ENCODE measurements around the gene FZR1. TPM values are rescaled to one million over a fixed set of nuclear protein-coding genes. Genes with fewer than 3 reads are reported as not detected.

Gene FZR1
- polyA plus RNA-seq, 1 experiment, result 21.2 TPM

DNA sequence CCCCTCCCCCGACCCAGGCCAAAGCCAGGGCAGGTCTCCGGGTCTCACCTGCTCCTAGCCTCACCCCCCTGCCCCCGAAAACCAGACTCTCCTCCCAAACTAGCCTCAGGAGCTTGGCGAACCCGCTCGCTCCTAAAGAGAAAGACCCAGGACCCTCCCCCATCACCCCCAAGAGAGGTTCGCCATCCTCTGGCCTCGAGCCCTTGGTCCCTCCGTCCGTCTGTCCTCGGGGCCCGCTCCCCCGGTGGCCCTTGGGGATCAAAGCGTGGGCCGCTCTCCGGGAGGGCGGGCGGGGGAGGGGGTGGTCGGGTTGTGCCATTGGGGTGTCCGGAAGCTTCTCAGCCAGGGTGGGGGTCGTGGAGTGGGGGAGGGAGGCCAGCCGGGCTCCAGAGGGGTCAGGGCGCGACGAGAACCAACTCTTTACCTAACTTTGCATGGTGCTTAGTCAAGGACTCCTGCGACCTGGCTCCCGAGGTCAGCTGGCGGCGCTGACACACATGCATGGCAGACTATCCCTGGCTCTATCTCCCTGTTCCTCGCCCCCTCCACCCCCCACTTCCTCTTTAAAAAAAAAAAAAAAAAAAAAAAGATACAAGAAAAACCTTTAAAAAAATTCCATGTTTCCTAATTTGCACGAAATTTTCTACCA, 41.4 kb upstream of the FZR1 start:
- TF ChIP-seq, protein P1, sequence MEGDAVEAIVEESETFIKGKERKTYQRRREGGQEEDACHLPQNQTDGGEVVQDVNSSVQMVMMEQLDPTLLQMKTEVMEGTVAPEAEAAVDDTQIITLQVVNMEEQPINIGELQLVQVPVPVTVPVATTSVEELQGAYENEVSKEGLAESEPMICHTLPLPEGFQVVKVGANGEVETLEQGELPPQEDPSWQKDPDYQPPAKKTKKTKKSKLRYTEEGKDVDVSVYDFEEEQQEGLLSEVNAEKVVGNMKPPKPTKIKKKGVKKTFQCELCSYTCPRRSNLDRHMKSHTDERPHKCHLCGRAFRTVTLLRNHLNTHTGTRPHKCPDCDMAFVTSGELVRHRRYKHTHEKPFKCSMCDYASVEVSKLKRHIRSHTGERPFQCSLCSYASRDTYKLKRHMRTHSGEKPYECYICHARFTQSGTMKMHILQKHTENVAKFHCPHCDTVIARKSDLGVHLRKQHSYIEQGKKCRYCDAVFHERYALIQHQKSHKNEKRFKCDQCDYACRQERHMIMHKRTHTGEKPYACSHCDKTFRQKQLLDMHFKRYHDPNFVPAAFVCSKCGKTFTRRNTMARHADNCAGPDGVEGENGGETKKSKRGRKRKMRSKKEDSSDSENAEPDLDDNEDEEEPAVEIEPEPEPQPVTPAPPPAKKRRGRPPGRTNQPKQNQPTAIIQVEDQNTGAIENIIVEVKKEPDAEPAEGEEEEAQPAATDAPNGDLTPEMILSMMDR (IDR thresholded peaks at IDR 0.05; ENCODE audit: low read depth, low read length), result no peak
- ChIA-PET CTCF (interaction anchor here (0.6 to 1.1 kb wide), 4 partner anchors 8 to 254 kb away, joined by 3 to 9 read pairs (median 4); no protein-coding TSS in a partner anchor), POLR2A (interaction anchor here (0.6 to 0.7 kb wide), 2 partner anchors 14 to 15 kb away, joined by 3 to 7 read pairs; no protein-coding TSS in a partner anchor)
- no peak for DNase-seq (ENCODE audit: low read depth, low spot score)
- Histone ChIP-seq H3K4me3 (ENCODE audit: low read depth, low read length) (no peak overlapping the region), H3K9me3 (ENCODE audit: control insufficient read depth, insufficient read depth, low read length) (peaks cover 6% of the 10 kb centered on the region), H3K27me3 (ENCODE audit: control insufficient read depth, insufficient read depth, low read length) (no peaks in the 10 kb centered on the region), H3K27ac (ENCODE audit: low read depth, low read length) (no peak overlapping the region)

DNA sequence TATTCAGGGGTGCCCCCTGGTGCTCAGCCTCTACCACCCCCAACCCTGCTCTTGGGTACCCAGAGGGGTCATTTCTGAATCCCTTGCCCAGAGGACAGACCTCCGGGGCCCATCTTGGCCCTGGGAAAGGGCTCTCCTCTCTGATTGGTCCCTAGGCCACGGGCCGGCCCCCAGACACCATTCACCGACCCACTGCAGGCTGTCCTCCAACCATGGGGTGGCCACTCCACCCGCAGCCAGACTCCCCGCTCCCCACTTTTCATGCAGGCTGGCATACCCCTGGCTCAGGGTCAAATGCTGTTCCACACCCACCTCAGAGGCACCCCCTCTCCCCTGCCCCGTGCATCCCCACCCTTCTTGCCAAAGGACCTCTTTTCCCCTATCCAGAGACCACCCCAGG, 40.6 kb upstream of the FZR1 start:
- Histone ChIP-seq H3K9me3 (ENCODE audit: control insufficient read depth, insufficient read depth, low read length) (peaks cover 6% of the 10 kb centered on the region), H3K4me3 (ENCODE audit: low read depth, low read length) (no peak overlapping the region), H3K27ac (ENCODE audit: low read depth, low read length) (peak overlapping the region; percentile 47), H3K27me3 (ENCODE audit: control insufficient read depth, insufficient read depth, low read length) (no peaks in the 10 kb centered on the region)
- POLR2A ChIA-PET, result no interaction called here
- CTCF ChIA-PET, result no interaction called here
- no peak for DNase-seq (ENCODE audit: low read depth, low spot score)
- TF ChIP-seq, protein P1 (IDR thresholded peaks at IDR 0.05; ENCODE audit: low read depth, low read length), result no peak

DNA sequence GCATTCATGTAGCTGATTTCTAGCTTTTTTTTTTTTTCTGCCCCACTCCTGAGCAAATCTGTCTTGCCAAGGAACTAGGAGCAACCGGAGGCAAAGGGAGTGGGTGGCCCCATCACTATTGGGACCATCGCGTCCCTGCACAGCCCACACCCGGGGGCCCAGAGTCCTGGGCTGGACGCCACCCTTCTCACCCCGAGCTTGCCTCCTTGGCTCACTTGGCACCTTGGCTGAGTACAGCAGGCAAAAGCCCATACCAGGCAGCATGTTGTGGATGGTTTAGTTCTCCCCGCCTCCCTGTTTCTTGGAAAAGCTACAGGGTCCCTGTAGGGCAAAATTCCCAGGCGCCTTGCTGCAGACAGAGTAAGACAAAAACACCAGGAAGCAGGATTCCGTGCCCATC, 39.5 kb upstream of the FZR1 start:
- Histone ChIP-seq H3K9me3 (ENCODE audit: control insufficient read depth, insufficient read depth, low read length) (peaks cover 6% of the 10 kb centered on the region), H3K27ac (ENCODE audit: low read depth, low read length) (no peak overlapping the region), H3K4me3 (ENCODE audit: low read depth, low read length) (no peak overlapping the region), H3K27me3 (ENCODE audit: control insufficient read depth, insufficient read depth, low read length) (no peaks in the 10 kb centered on the region)
- ChIA-PET CTCF (interaction anchor here (0.6 kb wide), 2 partner anchors 139 to 166 kb away, joined by 4 to 5 read pairs; no protein-coding TSS in a partner anchor), POLR2A (no interaction called here)
- TF ChIP-seq, protein P1 (IDR thresholded peaks at IDR 0.05; ENCODE audit: low read depth, low read length), result no peak
- DNase-seq (ENCODE audit: low read depth, low spot score), result no peak

DNA sequence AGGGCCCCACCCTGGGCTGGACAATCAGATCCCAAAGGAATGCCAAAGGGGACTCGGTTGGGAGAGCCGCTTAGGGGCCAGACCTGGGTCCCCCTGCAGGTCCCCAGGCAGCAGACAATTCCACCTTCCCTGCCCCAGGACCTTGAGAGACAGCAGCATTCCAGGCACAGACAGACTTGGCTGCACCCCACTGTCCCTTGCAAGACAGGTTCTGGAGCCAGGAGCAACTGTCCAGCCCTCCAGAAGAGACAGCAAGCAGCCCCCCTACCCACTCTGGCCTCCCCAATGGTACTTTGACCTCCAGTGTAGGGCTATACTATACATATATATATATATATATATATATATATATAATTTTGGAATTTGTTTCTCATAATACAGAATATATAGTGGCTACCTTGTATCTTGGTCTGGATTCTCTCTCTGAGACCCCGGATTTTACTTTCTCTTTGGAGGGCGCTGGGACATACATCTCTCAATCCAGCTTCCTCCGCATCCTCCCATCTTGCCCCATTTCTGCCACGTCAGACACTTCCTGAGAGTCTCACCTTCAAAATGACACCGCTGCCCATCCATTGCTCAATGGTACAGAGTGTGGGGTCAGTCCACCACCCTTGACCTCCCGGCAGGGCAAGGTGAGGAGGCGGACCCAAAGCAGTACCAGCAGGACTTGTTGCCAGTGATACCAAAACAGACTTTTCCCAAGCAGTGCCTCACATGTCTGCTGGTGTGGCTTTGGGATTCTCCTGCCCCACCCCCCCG, 38.5 kb upstream of the FZR1 start:
- CTCF ChIA-PET, result no interaction called here

More for the DNA sequence above, 38.5 kb upstream of the FZR1 start:
- Histone ChIP-seq H3K27me3 (ENCODE audit: control insufficient read depth, insufficient read depth, low read length) (no peaks in the 10 kb centered on the region), H3K4me3 (ENCODE audit: low read depth, low read length) (no peak overlapping the region), H3K9me3 (ENCODE audit: control insufficient read depth, insufficient read depth, low read length) (peaks cover 6% of the 10 kb centered on the region), H3K27ac (ENCODE audit: low read depth, low read length) (no peak overlapping the region)
- POLR2A ChIA-PET, result interaction anchor here (0.6 kb wide), 1 partner anchor 17 kb away, joined by 5 read pairs; no protein-coding TSS in a partner anchor
- TF ChIP-seq, protein P1 (IDR thresholded peaks at IDR 0.05; ENCODE audit: low read depth, low read length), result no peak
- no peak for DNase-seq (ENCODE audit: low read depth, low spot score)

All from AG04450 (cell line).